Measurements from ENCODE around the gene C1orf21.

C1orf21 gene

DNA sequence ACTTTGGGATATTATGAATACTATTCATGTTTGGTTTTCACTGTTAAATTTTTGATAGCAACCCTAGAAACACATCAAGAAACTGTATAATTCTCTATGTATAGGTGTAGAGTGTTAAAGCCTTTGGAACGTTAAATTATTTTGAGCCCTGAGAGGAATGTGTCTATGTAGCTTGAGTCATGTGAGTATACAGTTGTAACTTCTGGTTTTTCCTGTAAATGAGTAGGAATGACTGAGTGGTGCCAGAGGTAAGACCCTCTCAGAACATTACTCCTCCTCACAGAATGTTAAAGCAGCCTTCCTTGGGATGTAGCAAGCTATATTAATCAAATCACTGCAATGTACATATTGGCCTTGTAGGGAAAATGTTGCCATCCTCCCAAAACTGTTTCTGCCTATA lies 69.0 kb downstream of the C1orf21 start:
- DNase-seq, result no peak

DNA sequence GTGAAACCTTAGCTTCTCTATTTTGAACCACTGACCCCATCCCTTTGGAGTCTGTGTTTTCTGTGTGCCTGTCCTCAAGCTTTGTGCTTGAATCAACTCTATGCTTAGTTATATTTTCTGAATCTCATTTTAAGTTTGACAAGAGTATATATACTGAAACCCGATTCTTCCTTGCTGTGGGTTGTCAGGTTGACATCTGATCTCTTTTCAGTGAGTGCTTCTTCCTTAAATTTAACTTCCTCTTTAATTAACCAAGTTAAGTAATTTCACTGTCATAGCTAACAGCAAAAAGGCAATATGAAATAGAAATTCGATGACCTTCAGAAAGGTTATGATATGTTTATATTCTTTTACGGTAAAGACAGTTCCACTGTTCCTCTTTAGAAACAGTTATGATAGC lies 69.4 kb downstream of the C1orf21 start:
- no peak for DNase-seq

DNA sequence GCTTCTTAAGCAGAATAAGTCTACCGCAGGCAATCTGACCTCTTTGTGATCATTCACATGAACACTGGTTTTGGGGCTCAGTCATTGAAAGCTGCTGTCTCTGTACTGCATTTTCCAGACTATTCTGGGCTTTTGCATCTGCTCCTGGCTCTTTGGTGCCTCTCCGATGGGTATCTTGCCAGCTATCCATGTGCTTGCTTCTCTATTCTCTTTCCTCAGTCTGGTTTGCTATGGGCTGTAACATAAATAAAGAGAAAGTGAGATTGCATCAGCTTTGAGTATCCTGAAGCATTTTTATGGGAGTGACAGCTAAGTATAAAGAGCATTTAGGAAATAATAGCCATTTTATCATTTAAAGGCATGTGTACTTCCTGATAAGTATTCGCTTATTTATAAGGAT lies 70.7 kb downstream of the C1orf21 start:
- DNase-seq, result no peak

DNA sequence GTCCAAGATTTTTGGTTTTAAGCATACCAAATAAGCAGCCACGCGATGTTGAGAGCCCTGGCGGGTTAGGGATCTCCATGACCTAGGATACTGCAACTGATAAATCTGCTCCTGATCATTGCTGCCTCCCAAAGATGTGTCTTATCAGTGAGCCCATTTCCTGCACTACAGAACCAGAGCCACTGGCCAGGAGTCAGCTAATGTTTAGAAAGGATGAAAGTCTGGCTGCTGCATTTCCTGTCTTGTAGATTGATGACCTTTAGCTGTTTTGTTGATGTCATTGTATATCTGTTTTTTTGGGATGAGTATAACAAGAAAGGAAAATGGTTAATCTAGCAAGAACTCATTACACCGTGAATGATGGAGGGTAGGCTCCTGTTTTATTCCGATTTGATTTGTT lies 74.5 kb downstream of the C1orf21 start:
- no peak for DNase-seq

DNA sequence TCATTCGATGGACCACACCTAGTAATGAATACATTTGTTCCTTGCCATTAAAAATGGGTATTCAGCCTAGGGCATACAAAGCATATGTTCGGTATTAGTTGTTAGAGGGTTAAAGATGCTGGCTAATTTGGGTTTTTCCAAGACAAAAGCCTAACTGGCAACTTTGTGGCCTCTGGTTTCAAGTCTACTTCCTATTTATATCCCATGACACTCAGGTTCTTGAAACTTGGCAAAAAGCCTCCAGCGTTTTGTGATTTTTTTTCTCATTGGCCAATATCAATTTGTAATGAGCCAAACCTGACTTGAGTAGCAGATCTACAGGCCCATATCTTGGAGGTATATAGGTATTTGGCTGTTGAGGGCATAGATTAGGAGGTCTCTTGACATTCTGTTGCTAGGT lies 75.3 kb downstream of the C1orf21 start:
- no peak for DNase-seq

DNA sequence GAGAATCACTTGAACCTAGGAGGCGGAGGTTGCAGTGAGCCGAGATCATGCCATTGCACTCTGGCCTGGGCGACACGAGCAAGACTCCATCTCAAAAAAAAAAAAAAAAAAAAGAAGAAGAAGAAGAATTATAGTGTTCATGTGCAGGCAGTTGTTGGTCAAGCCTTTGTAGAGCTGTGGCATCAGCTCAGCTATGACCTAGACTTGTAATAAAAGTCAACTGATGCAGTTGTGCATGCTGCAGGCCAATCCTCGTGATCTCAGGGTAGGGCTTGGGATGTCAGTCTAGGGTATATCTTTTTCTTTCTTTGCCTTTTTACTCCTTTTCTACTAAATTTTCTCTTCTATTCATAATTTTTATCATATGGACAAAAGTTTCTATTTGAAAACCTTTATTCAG lies 76.2 kb downstream of the C1orf21 start:
- DNase-seq, result no peak

DNA sequence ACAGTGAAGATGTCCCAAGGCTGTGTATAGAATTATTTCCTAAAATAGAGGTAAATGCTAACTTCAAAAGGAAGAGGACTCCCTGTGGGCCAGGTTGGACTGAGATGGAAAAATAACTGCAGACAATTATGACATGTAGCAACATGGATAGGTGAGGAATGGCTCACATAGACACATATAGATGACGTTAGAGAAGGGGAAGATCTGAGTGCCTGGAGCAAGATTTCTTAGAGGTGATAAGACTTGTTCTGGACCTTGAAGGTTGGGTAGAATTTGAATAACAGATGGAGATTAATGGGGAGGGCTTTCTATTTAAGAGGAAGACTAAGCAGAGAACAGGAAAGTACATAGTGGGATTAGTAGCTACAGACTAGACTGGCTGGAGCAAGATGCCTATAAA lies 76.9 kb downstream of the C1orf21 start:
- no peak for DNase-seq

DNA sequence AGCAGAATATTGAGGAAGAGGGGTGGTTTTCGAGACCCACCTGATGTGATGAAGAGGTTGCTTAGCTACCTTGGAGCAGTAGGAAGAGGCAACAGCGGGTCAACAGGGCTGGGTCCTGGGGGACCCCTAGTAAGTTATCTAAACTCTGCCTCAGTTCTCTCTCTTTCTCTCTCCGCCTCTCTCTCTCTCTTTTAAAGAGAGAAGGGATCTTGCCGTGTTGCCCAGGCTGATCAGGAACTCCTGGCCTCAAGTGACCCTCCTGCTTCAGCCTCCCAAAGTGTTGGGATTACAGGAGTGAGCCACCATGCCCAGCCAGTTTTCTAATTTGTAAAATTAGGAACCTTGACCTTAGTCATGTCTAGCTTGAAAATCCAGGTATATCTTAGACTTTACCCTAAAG lies 77.9 kb downstream of the C1orf21 start:
- no peak for DNase-seq

DNA sequence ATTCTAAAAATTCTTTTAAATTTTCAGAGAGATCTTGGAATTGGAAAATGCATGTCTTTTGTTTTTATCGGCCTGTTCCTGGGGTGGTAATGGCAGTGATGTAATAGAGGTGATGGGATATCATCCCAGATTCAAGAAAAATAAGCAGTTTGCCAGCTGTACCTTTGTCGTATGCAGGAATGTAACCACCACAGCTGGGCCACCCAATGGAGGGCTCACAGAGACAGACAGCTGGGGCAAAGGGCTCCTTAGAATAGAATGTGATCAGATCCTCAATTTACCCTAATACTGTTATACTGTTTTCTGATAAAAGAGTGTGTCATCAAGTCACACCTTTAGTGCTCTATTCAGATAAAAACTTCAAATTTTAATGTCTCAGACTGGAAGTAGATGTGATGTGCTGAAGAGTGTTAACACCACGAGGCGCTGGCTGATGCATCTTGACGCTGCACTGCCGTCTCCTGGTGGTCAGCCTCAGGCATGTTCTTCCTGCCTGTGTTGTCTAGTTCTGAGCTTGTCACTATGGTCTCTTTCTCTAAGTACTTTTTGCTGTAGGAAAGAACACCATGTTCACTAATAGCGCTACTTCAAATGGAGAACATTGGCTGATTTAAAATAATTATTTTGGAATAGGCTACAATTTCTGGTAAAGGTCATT lies 78.8 kb downstream of the C1orf21 start:
- no peak for DNase-seq

DNA sequence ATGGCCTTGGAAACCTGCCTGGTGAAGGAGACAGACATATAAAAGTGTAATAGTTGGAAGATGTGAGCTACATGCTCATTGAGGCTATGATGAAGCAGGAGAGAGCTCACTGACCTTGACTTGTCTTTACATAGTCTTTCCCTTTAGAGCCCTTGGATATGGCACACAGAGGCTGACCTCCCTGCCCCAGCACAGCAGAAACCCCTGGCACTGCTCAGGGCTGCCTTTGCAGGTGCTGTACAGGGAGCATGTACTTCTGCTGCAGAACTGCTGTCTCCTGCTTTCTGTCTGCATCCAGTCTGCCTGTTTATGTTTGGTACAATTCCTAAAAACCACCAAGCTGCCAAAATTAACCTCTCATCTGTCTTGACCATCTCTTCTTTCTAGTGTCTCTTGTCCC lies 80.5 kb downstream of the C1orf21 start:
- DNase-seq, result no peak

DNA sequence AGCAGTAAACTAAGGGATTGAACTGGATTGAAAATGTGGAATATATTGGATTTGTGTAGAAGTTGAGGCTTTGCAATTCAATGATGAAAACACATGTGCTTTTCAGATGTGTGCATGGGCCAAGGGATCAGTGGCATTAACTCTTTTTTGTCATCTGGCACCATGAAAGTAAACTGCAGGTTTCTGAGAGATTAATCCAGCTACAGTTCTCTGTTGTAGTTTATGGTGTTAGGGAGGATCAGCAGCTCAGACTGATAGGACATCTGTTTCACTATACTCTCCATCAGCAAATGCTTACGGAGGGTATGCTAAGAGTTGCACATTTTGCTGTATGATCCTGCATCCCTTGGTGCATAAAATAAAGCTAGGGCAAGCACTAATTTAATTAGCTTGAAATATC lies 82.6 kb downstream of the C1orf21 start:
- no peak for DNase-seq

DNA sequence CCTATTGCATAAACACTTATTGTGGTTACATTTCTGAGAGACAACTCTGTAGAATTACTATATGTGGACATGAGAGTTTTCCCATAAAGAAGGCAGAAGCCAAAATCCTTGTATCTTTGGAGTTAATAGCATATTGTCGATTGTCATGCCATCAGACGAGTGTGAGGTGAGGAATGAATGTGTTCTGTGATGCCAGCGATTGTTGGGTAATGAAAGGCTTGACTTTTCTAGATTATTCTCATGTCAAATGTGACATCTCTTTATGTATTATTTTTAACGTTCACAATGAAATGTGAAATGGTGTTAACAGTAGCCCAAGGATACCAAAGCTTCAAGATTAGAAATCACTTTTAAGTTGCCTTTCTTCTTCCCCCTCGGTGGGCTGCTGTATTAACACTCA lies 84.9 kb downstream of the C1orf21 start:
- DNase-seq, result no peak

DNA sequence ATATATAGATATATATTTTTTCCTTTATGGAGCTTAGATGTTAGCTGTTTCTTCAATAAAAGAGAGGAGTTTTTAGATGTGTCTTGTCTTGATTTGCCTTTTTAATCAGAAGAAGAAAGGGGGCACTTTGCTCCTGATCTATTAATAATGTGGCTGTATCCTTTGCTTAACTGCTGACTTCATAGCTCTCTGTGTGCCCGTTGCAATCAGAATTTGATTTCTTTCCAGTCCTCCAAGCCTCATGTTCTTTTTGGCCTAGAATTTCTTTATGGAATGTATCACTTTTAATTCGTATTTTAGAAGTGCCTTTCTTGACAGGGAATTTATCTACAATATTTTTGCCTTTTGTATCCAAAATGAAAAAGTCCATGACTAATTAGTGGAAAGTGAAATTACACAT lies 85.3 kb downstream of the C1orf21 start:
- no peak for DNase-seq

DNA sequence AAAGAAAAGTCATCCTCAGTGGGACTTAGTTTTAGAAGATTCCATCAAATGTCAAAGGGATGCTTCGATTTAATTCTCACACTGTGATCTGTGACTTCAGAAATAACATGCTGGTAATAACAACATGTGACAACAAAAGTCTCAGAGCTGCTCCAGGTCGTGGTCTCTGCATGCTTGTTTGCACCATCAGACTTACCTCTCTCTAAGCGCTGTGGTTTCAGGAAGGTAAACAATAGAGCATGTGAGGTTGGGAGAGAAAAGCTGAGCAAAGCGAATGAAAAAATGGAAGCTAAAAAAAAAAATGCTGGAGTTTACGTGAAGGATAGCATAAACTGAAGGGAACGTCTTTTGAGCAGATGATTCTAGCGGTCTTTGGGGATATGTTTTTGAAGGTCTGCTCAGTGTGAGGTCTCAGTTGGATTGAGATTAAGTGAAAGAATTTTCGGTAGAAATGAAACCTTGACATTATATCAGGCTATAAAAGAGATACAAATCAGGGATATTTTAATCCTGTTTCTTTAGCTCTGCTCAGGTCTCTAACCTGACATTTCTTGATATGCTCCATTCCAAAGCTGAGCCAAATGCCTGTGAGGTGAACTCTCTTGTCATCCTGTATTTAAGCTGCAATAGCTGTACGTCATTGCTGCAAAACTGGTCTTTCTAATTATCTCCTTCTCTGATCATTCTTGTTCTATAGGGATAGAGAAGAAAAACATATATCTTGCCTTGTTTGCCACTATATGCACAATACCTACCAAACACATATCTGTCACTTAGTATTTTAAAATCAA lies 86.5 kb downstream of the C1orf21 start:
- no peak for DNase-seq

DNA sequence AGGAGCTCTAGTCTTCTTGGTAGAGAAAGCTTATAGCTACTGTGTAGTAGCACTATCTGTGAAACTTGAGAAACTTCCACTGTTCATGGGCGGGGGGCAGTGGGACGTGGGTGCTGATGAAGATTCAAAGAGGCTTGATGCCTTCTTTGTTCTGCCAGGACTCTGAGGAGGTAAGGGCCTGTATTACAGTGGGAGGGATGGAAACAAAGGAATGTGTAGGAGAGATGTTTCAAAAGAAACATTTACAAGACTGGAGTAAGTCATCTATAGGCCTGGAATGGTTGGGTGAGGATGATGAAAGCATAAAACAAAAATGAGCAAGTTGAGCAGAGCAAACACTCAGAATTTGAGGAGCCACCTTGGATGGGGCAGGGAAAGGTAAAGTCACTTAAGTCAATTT lies 89.4 kb downstream of the C1orf21 start:
- DNase-seq, result no peak

DNA sequence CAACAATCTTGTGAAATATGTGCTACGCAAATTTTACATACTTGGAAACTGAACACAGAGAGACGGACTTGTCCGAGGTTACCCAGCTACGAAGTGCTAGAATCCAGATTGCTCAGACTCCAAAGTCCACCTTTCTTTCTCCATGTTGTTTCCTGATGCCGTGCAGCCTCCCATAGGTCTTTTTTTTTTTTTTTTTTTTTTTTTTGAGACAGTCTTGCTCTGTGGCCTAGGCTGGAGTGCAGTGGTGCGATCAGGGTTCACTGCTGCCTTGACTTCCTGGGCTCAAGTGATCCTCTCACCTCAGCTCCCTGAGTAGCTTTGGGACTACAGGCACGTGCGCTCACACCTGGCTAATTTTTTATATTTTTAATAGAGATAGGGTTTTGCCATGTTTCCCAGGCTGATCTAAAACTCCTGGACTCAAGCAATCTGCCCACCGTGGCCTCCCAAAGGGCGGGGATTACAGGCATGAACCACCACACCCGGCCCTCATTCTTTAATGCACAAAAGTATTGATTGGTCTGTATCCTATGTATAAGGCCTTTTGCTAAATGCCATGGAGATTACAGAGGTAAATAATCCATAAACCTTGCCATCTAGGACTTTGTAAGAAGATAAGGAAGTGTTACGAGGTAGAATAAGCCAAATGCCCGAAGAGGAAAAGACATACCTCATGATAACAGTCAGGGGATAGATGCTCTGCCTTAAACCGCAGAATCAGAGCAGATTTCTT lies 92.8 kb downstream of the C1orf21 start:
- no peak for DNase-seq

DNA sequence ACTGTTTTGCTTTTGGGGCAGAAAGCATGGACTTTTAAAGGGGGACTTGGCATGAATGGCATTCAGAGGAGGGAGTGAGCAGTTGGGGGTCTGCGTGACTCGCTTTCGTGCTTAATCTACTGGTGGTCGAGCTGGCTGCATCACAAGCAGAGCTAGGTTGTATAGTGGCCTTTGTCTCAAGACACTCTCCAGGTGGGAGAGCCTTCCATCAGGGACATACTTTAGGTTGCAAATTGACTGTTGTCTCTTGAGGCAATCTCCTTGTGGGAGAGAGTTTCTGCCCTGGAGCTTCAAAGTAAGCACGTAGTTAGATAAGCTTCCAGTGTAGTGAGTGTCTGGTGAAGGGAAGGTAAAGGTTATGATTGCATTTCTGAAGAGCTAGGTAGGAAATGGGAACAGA lies 93.9 kb downstream of the C1orf21 start:
- no peak for DNase-seq

DNA sequence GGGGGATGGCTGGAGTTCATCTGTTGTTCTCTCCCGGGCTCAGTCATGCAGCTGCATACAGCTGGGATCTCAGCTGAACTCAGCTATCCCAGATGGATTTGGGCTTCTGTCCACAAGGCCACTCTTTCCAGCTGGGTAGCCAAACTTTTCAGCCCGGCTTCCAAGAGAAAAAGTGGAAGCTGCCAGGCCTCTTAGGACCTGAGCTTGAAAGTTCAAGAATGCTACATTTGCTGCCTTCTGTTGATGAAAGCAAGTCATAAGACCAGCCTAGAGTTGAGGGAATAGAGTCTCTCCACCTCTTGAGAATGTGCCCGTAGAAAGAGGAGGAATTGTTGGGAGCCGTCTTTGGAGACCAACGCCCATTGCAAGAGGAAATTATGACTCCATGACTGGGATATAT lies 95.3 kb downstream of the C1orf21 start:
- DNase-seq, result no peak

DNA sequence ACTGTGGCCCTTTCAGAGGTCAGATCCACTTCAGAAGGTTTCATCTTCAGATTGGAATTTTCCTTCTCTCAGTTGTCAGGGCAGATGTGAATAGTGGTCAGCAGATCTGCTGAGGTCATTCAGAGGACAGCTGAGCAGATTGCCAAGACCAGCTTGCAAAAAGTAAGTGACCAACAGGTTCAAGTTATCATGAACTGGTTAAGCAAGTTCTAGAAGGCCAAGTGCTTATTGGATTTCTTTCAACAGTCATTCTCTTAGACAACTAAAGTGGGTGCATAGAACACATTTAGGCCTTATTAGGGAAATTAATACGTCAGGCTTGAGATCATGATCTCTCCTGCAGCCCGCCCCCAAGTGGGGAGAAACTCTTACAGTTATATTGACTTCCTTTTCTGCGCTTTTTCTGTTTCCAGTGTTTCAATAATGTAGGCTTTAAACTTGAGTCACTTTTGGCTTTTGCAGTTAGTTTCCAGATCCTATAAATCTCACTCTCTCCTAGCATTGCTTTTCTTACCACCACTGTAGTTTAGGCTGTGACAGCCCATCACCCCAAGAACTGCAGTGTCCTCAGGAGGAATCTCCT lies 96.4 kb downstream of the C1orf21 start:
- DNase-seq, result no peak

DNA sequence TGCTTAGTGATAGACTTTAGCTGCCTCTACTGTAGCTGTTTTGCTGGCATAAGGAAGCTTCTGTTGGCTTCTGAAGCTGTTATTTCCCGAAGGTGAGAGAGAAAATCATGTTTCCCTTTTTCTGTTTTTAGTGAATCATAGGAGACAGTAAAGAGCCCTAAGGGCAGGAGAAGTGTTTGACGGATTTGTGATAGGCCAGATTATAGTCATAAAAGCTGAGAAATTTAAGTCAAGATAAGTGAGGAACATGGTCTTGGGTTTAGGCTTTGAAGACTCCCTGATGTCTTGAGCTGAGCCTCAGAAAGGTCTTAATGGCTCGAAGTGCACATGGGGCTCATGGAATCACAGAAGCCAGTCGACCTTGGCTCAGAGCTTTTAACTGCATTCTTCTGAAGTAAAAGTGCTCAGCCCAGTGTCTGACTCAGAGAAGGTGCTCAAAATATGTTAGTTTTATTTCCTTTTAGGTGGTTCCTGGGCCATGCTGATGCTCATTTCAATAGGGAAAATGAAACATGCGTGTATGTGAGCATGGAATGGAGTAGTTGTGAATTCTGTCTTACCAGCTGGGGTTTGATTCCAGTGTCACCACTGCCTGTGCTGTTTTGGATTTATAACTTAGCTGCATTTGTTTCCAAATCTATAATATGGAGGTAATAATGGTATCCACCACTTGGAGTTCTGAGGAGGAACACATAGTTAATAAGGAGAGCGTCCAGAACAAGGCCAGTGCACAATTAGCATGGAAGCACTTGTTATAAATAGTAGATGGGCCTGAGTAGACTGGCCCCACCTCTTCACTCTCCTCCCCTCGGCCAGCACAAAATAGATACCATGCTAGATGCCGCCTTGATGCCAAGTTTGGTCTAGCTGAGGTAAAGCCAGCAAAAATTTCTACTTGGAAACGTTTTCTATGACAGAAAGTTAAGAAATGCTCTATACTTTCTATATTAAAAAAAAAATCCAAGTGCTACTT lies 99.2 kb downstream of the C1orf21 start:
- no peak for DNase-seq

DNA sequence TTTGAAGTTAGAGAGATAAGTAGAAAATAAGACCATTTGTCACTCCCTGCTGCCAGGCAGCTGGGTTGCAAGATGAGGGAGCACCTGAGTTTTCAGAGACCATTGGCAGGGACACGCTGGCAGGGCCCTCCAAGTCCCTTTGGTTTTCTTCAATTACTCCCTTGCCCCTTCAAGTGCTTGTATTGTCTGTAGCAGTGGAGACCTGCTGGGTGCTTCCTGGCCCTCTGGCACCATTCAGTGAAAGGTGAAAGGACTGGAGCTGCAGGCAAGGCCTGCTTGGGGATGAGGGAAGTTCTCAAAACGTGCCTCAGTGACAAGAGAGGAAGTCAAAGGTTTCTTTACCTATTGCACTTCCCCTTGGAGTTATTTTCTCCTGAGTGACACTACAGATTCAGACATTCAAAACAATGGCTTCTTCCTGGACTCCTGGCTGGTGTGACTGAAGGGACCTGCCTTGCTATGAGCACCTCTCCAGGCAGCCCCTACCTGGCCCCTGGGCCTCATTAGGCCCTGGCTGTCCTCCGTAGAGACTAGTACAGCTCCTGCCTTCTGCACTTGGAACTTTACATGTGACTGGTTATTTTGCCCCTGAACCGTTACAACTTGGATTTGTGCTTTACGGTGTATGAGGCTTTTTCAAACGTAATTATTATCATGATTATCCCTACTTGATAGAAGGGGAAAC lies 100.1 kb downstream of the C1orf21 start:
- no peak for DNase-seq

Data from NCI-H2081 treated with DMSO at 0.1 percent for 48 hours (cell line).